Hepatocyte (in vitro differentiated cells): ENCODE data around the gene SORCS2. TPM values are rescaled to one million over a fixed set of nuclear protein-coding genes. Genes with fewer than 3 reads are reported as not detected.

Source experiments
- DNase-seq: peaks from one replicate; pipeline ENCODE4 v3.0.0-alpha.2; 2016; ENCODE audit warnings: low spot score
- H2AFZ ChIP-seq: fragments of 200-600 bp; sonication (generic); 2 replicates; pipeline ENCODE4 v1.6.0; 2016; ENCODE audit warnings: antibody characterized with exemption, mild to moderate bottlenecking
- H3K27ac ChIP-seq: fragments of 200-600 bp; sonication (generic); 2 replicates; pipeline ENCODE4 v1.5.1; 2016; ENCODE audit warnings: mild to moderate bottlenecking
- H3K27me3 ChIP-seq: fragments of 200-600 bp; sonication (generic); 2 replicates; pipeline ENCODE4 v1.6.1; 2016
- H3K36me3 ChIP-seq: fragments of 200-600 bp; sonication (generic); replicated peaks from 2 replicates; pipeline ENCODE4 v1.5.1; 2016; ENCODE audit warnings: low read depth; ENCODE audit not compliant: insufficient read depth
- H3K4me1 ChIP-seq: fragments of 200-600 bp; sonication (generic); 2 replicates; pipeline ENCODE4 v1.5.1; 2016; ENCODE audit warnings: mild to moderate bottlenecking, moderate library complexity; ENCODE audit not compliant: insufficient read depth
- H3K4me2 ChIP-seq: fragments of 200-600 bp; sonication (generic); 2 replicates; pipeline ENCODE4 v1.6.0; 2016
- H3K4me3 ChIP-seq: fragments of 200-600 bp; sonication (generic); 2 replicates; pipeline ENCODE4 v1.5.1; 2016; ENCODE audit warnings: mild to moderate bottlenecking
- H3K79me2 ChIP-seq: fragments of 200-600 bp; sonication (generic); 2 replicates; pipeline ENCODE4 v1.6.0; 2017; ENCODE audit warnings: mild to moderate bottlenecking
- H3K9me2 ChIP-seq: fragments of 200-600 bp; sonication (generic); replicated peaks from 2 replicates; pipeline ENCODE4 v1.6.0; 2017; ENCODE audit warnings: mild to moderate bottlenecking; ENCODE audit not compliant: insufficient read depth
- H3K9me3 ChIP-seq: fragments of 200-600 bp; sonication (generic); 2 replicates; pipeline ENCODE4 v1.5.1; 2016; ENCODE audit warnings: low read depth, mild to moderate bottlenecking
- H4K20me1 ChIP-seq: fragments of 200-600 bp; sonication (generic); 2 replicates; pipeline ENCODE4 v1.6.0; 2016; ENCODE audit warnings: mild to moderate bottlenecking; ENCODE audit not compliant: insufficient read depth, poor library complexity, severe bottlenecking
- EZH2 ChIP-seq: fragments of 200-600 bp; sonication (generic); IDR thresholded peaks from 2 replicates; pipeline ENCODE4 v1.6.1; 2016; ENCODE audit warnings: antibody characterized with exemption, mild to moderate bottlenecking, borderline replicate concordance
- EZH2phosphoT487 ChIP-seq: fragments of 200-600 bp; sonication (generic); IDR thresholded peaks from one replicate; pipeline ENCODE4 v1.6.1; 2018; ENCODE audit warnings: antibody characterized with exemption, mild to moderate bottlenecking, low read depth, moderate library complexity; ENCODE audit not compliant: unreplicated experiment, severe bottlenecking
- WGBS: methylation state at CpG from one replicate; pipeline ENCODE4 v1.1.6; 2016; ENCODE audit warnings: low lambda C conversion rate; ENCODE audit errors: missing lambda C conversion rate; 5-methylcytosine and 5-hydroxymethylcytosine counted together
- polyA plus RNA-seq: library from polyadenylated mRNA; unstranded; fragments of >200 nt; fragmentation: Nextera tagmentation; extraction: Ambion mirVana; gene quantifications from 2 replicates; pipeline ENCODE4 v1.2.1, GENCODE V29; 2016
- total RNA-seq: library from RNA; depleted of rRNA; stranded (reverse); fragments of >200 nt; gene quantifications from 2 replicates; pipeline ENCODE4 v1.2.3, GENCODE V29; 2014
- TF ChIP-seq, protein P1 (sequence below): fragments of 200-600 bp; sonication (generic); IDR thresholded peaks from 2 replicates; pipeline ENCODE4 v1.5.1; 2016; ENCODE audit warnings: antibody characterized with exemption, mild to moderate bottlenecking; ENCODE audit not compliant: poor library complexity

SORCS2 gene
- total and polyA plus RNA-seq, 2 experiments from 2014 or later = 1.6 to 4.8 TPM

DNA sequence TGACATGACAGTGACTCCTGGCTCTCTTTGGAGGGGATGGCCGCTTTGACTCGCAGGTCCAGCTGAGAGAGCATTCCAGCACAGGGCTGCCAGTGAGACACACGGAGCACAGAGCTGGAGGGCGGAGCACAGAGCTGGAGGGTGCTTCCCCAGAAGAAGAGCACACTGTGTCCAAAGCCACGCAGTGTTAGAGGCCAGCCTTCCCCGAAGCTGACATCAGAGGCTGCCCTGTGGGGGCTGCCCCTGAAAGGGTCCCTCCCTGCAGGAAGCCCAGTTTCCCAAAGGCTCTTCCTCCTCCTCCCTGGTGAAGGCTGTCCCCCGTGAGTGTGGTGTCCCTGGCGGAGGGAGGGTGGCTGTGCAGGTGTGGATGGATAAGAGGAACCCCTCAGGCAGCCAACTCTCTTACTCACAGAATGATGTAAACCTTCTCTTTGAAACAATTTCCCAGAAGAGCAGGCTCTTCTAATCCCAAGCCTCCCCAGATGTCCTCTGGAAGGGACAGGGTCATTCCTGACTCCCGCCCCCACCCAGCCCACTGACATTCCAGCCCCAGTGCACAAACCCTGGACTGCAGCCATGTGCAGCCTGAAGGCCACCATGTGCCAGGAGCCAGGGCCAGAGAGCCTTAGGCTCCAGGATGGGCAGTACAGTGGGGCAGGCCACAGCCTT lies 189.0 kb downstream of the SORCS2 start:
- H3K9me3 ChIP-seq = no peaks in the 10 kb centered on the region
- H2AFZ ChIP-seq = no peak overlapping the region
- H3K27me3 ChIP-seq = no peaks in the 10 kb centered on the region
- no peaks in the 10 kb centered on the region for H3K79me2 ChIP-seq
- no peaks in the 10 kb centered on the region for H4K20me1 ChIP-seq
- no peak overlapping the region for H3K27ac ChIP-seq
- H3K4me3 ChIP-seq = no peak overlapping the region
- no peaks in the 10 kb centered on the region for H3K9me2 ChIP-seq
- H3K36me3 ChIP-seq = no peaks in the 10 kb centered on the region
- 73% methylated on average over 9 of the region's 9 CpGs for WGBS
- peaks cover 4% of the 10 kb centered on the region for H3K4me1 ChIP-seq
- TF ChIP-seq, protein P1, sequence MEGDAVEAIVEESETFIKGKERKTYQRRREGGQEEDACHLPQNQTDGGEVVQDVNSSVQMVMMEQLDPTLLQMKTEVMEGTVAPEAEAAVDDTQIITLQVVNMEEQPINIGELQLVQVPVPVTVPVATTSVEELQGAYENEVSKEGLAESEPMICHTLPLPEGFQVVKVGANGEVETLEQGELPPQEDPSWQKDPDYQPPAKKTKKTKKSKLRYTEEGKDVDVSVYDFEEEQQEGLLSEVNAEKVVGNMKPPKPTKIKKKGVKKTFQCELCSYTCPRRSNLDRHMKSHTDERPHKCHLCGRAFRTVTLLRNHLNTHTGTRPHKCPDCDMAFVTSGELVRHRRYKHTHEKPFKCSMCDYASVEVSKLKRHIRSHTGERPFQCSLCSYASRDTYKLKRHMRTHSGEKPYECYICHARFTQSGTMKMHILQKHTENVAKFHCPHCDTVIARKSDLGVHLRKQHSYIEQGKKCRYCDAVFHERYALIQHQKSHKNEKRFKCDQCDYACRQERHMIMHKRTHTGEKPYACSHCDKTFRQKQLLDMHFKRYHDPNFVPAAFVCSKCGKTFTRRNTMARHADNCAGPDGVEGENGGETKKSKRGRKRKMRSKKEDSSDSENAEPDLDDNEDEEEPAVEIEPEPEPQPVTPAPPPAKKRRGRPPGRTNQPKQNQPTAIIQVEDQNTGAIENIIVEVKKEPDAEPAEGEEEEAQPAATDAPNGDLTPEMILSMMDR = no peak
- TF ChIP-seq EZH2phosphoT487 (no peak), EZH2 (no peak)
- H3K4me2 ChIP-seq = no peak overlapping the region
- no peak for DNase-seq

DNA sequence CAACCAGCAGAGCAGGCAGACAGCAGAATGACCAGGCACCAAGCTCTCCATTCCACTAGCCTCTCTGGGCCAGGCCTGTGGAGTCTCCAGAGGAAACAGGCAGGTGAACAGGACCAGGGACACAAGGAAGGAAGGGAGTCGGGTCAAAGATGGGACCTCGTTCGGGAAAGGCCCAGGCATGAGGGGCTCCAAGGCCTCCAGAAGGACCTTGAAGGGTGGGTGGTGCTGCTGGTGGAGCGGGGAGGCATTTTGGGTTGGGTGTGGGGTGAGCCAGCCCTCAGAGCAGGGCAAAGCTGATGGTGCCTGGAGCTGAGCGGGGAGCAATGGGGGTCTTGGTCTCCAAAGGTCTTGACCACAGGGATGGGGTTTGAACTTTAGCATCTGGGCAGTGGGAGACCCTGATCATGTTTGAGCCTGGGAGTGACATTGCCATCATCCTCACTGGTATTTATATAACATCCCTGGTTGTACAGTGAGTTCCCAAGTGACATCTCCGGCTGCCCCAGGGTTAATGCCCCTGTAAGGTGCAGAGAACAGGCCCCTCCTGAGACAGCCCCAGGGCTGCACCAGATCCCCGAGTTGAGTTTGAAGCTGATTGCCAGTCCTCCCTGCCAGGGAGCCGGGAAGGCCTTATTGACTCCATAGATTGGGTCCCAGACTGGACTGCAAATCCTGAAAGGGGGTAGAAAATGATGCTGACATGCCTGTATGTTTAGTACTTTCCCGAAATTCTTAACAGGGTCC lies 189.7 kb downstream of the SORCS2 start:
- Histone ChIP-seq H3K4me3 (no peak overlapping the region), H3K9me3 (no peaks in the 10 kb centered on the region), H2AFZ (no peak overlapping the region), H3K4me2 (no peak overlapping the region), H3K27me3 (no peaks in the 10 kb centered on the region), H3K27ac (no peak overlapping the region), H3K36me3 (no peaks in the 10 kb centered on the region), H3K4me1 (peaks cover 4% of the 10 kb centered on the region), H3K79me2 (no peaks in the 10 kb centered on the region), H3K9me2 (no peaks in the 10 kb centered on the region), H4K20me1 (no peaks in the 10 kb centered on the region)
- no peak for TF ChIP-seq EZH2phosphoT487
- TF ChIP-seq EZH2 = no peak
- TF ChIP-seq, protein P1 = no peak
- WGBS = 79% methylated on average over 9 of the region's 9 CpGs
- DNase-seq = no peak

DNA sequence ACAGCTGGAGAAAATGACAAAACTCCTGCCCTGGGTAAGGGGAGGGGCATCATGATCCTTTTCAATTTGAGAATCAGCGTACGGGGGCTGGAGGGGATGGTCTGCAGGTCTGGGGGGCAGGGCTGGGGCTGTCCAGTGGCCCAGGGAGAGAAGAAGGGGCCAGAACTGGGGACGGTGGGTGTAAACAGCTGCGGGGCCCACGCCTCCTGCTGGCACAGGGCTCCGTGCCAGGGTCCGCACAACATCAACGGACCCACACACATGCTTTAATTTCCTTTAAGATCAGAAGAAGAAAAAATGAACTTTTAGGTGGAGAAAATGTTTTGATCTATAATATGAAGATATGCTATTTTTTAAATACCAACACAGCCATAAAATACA lies 190.3 kb downstream of the SORCS2 start:
- no peak overlapping the region for H2AFZ ChIP-seq
- no peak for DNase-seq
- TF ChIP-seq, protein P1 = no peak
- TF ChIP-seq EZH2phosphoT487 = no peak
- no peak for TF ChIP-seq EZH2
- H3K4me2 ChIP-seq = no peak overlapping the region
- H3K27me3 ChIP-seq = no peaks in the 10 kb centered on the region
- H3K4me1 ChIP-seq = peaks cover 4% of the 10 kb centered on the region
- no peak overlapping the region for H3K4me3 ChIP-seq
- H3K9me2 ChIP-seq = no peaks in the 10 kb centered on the region
- H4K20me1 ChIP-seq = no peaks in the 10 kb centered on the region
- 69% methylated on average over 8 of the region's 8 CpGs for WGBS
- H3K27ac ChIP-seq = no peak overlapping the region
- no peaks in the 10 kb centered on the region for H3K79me2 ChIP-seq
- no peaks in the 10 kb centered on the region for H3K9me3 ChIP-seq
- no peaks in the 10 kb centered on the region for H3K36me3 ChIP-seq
